Stimulated activated CD8-positive, alpha-beta memory T cell treated with anti-CD3 and anti-CD28 coated beads, Interleukin-15, amount 100 ng/mL, for 1 hour (primary cell): ENCODE data around the gene GMDS.

ENCODE experiments used
- DNase-seq: peaks from one replicate; pipeline ENCODE4 v3.0.0-alpha.2; 2020; ENCODE audit warnings: low read depth

Gene GMDS

GRCh38 chr6:1586861-1587450, 658.4 kb downstream of the GMDS start:
- no peak for DNase-seq

DNA sequence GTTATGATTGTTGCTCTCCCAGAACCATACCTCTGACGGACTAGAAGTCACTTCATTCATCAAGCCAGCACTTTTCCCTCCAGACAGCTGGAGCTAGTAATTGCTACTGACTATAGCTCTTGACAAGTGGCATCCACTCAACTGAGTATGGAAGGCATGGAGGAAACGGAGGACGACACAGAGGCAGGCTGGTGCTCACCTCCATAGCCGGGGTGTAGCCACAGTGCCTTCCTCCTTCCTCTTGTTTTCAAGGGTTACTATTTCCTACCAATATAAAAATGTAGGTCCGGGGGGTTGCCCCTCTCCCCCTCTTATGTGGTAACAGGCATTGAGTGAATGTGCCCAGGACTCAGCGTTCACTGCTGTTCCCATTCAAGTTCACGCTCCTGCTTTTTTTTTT, 659.1 kb downstream of the GMDS start:
- DNase-seq = no peak

DNA sequence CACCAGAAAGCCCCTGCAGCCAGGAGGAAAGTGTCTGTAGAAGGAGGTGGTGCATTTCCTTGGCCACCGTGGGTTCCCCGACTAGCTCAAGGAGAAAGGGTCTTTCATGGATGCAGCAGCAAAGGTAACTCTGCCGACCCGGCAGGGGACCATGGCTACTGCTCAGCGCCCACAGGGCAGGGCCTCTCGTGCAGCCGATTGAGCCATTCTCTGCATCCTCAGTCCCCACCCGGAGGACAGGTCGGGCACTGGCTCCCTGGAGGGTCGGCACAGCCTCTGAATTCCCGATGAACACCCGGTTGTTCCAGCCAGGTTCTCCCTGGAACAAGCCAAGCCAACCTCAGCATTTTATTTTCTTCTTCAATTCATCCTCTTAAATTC, 659.7 kb downstream of the GMDS start:
- no peak for DNase-seq

- DNase-seq = no peak
Observed at GRCh38 chr6:1584996-1585668, 660.3 kb downstream of the GMDS start.

GRCh38 chr6:1584146-1584545, 661.3 kb downstream of the GMDS start:
- no peak for DNase-seq

DNA sequence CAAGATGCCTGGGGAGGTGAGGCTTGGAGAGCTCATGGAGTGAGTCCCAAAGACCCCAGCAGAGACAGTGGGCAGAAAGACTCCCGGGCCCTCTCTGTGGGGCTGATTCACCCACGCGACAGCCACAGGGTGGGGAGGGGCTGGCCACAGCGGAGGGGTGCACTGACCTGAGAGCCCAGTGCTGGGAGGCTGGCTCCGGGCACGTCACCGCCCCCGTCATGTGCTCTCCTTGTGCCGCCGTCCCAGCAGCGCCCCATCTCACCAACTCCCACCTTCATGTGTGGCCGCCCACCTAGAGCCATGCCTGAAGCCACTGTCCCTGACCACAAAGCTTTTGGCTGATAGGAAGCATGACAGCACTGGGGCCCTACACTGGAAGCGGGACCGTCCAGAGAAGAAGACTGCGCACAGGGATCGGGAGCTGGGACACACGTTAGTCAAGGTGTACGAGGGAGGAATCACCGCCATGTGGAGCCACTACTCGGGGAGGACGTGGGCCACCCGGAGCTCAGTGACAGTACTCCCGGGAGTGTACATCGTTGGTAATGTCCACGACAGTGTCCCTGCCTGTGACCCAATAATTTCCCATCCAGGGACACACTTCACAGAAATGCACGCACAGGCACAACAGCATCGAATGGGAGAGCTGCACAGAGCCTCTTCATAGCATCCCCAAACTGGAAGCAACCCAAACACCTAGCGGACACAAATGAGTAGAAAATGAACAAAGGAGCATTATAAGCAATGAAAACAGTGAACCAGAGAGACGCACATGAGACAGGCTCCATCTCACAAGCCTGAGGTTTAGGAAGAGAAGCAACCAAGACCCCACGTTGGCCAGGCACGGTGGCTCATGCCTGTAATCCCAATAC, 664.0 kb downstream of the GMDS start:
- no peak for DNase-seq

DNA sequence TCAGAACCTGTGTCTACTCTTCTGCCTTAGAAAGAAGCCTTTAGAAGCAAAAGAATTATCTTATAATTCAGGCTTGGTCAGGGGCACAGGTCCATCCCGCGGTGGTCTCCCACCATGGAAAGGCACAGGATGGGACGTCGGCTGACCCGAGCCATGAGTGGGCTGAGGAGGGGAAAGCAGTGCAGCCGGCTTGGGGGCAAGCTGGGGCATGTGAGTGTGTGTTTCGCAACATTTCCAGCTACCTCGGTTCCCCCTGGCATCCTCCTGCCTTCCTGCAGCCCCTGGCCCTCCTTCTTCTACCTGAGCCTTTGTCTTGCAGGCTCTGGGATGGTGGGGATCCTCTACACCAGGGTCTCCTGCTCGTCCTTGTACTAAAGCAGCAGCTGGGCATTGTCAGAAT, 664.8 kb downstream of the GMDS start:
- no peak for DNase-seq

DNA sequence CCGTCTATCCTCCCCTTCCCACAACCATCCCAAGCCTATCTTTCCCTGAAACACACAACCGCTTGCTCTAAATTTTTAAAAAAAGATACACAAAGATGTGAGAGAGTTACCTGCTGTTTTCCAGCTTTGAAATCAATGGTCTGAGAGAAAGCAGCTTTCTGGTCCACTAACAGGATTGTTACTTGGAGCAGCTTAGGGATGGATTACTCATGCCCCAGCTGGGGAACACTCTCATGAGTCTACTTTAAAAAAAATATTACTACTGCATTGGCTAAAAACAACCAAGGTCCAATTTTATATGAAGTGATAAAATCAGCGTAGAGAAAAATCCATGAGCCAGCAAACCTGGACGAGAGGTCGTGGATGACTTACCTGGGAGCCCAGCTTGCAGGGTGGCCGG, 665.3 kb downstream of the GMDS start:
- no peak for DNase-seq

DNA sequence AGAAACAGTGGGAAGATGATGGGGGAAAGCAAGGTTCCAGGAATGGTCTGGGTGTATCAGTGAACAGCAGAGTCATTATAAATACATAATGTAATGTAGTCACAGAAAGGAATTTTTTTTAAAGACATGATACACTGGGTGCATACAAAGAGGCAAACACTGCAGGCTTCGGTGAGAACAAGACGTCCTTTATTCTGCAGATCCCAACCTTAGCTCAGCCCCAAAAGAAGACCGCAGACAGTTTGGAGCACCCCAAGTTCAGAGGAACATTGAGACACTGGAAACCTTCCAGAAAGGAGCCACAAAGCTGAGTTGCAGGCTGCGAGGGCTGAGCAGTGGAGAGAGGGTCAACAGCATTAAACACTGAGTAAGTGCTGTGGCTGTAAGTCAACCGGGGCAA, 666.3 kb downstream of the GMDS start:
- DNase-seq = no peak

GRCh38 chr6:1577896-1578745, 667.3 kb downstream of the GMDS start:
- no peak for DNase-seq

DNA sequence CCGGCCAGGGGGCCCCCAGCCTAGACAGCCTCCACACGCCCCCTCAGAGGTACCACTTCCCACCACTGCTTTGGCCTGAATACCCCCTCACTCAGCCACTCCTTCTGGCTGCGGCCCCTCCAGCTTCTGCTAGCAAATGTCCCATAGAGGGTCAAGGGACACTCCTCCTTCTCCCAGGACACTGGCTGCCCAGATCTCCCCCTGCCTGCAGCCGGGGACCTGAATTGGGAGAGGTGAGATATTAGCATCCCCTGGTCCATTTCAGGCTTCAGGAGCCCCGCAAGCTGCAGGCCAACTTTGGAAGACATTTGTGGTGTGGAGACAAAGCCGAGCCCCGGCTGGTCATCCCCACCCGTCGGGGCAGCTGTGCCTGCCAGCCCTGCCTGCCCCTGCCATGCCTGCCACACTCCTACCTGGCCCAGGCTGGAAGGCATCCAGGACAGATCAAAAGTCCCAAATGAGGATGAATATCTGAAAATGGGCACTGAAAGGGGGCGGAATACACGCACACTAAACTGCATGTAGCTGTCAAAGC, 668.2 kb downstream of the GMDS start:
- DNase-seq = no peak

DNA sequence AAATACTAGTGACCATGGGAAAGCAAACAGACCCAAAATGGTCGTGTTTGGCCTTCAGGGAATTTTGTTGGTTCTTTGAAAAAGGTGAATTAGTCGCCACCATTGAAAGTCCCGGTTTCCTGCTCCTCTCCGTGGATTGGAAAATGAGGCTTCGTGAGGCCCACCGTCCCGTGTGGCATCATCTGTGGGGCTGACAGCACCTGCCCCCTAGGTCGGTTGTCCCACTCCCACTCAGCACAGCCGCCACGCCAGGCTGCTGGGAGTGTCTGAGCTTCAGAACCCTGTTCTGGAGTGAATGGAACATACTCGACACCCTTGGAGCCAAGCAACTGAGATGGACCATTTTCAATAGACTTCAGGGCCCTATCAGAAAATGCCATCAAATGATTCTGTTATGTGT, 668.7 kb downstream of the GMDS start:
- DNase-seq = no peak

- DNase-seq = no peak
Observed at GRCh38 chr6:1576166-1576565, 669.2 kb downstream of the GMDS start.

GRCh38 chr6:1575210-1576041, 670.0 kb downstream of the GMDS start:
- no peak for DNase-seq

GRCh38 chr6:1574890-1575209, 670.6 kb downstream of the GMDS start:
- DNase-seq = no peak

- no peak for DNase-seq
Observed at GRCh38 chr6:1574083-1574761, 671.2 kb downstream of the GMDS start.
